Activated naive CD8-positive, alpha-beta T cell treated with anti-CD3 and anti-CD28 coated beads for 36 hours (primary cell): Measurements from ENCODE around the gene BRD3OS. TPM values are rescaled to one million over a fixed set of nuclear protein-coding genes. Genes with fewer than 3 reads are reported as not detected.

Experiments
- DNase-seq: peaks from one replicate; pipeline ENCODE4 v3.0.0; 2021
- H3K27ac Mint-ChIP-seq: one replicate; pipeline ENCODE4 v1.8.0; 2022; ENCODE audit warnings: mild to moderate bottlenecking, moderate library complexity, mixed read lengths
- H3K27me3 Mint-ChIP-seq: one replicate; pipeline ENCODE4 v1.8.0; 2022; ENCODE audit warnings: mild to moderate bottlenecking, mixed read lengths
- H3K36me3 Mint-ChIP-seq: one replicate; pipeline ENCODE4 v1.8.0; 2021; ENCODE audit warnings: mild to moderate bottlenecking, mixed read lengths
- H3K4me1 Mint-ChIP-seq: one replicate; pipeline ENCODE4 v1.8.0; 2021; ENCODE audit warnings: mixed read lengths
- H3K4me3 Mint-ChIP-seq: one replicate; pipeline ENCODE4 v1.8.0; 2022; ENCODE audit warnings: mild to moderate bottlenecking, moderate library complexity, mixed read lengths
- H3K9me3 Mint-ChIP-seq: one replicate; pipeline ENCODE4 v1.8.0; 2022; ENCODE audit warnings: mixed read lengths
- total RNA-seq, 2 experiments: library from RNA; stranded (reverse); gene quantifications; one replicate each; pipeline ENCODE4 v1.2.3, GENCODE V29; 2021

Gene BRD3OS
- 10 to 100 TPM; 12.6 to 12.7 TPM for total RNA-seq

DNA sequence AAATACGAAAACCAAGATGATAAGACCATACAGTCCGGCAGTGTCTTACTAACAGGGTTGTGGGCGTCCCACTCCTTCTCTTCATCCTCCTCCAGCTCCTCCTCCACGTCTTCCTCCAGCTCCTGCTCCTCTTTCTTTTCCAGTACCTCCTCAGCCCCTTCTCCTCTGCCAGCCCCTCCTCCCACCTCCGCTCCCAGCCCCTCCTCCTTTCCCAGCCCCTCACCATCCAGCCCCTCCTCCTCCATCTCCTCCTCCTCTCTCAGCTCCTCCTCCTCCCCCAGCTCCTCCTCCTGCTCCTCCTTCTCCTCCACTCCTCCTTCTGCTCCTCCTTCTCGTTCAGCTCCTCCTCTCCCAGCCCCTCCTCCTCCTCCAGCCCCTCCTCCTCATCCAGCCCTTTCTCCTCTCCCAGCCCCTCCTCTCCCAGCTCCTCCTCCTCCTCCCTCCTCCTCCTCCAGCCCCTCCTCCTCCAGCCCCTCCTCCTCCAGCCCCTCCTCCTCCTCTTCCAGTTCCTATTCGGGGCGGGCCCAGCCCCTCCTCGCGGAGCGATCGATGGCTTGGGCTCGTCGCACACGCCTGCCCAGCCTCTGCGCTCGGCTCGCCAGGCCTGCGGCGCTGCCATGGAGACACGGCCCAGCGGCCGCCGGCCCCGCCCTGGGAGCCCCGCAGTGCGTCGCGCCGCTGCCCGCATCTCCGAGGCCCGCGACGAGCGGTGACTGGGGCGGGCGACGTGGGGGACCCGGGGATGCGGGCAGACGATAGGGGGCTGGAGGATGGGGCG, at the start of gene BRD3OS:
TSS of gene BRD3OS (plus strand) at position 654 of the 778 bp plus-strand sequence. CDS start 1,267 bp downstream, outside the sequence.
- H3K4me3 Mint-ChIP-seq: peak within 1 kb of the TSS; percentile 81
- peak within 1 kb of the TSS; percentile 57 for H3K27ac Mint-ChIP-seq
- DNase-seq: peak; percentile 93

DNA sequence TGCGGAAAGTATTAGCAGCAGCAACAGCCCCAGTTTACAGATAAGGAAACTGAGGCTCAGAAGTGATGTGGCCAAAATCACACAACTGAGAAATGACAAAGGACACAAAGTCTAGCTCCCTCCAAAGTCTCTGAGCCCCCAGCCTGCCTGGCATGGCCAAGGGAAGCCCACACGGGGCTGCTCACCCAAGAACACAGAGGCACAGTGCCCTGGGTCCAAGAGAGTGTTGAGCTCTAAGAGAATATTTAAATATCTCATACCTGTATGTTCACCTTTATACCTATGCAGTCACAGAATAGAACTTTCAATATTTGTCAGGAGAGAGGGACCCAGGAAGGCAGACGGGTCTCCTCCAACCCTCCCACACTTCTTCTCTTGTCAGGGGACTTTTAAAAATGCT, 49.8 kb upstream of the BRD3OS start:
- no peak for DNase-seq
- Mint-ChIP-seq H3K4me3 (no peak overlapping the region), H3K4me1 (no peaks in the 10 kb centered on the region), H3K27me3 (no peaks in the 10 kb centered on the region), H3K36me3 (no peaks in the 10 kb centered on the region), H3K27ac (no peak overlapping the region), H3K9me3 (no peaks in the 10 kb centered on the region)

More for the DNA sequence above, at the start of gene BRD3OS:
- Mint-ChIP-seq H3K9me3 (no peaks in the 10 kb centered on the region), H3K36me3 (no peaks in the 10 kb centered on the region), H3K27me3 (no peaks in the 10 kb centered on the region), H3K4me1 (peaks cover 4% of the 10 kb centered on the region)

DNA sequence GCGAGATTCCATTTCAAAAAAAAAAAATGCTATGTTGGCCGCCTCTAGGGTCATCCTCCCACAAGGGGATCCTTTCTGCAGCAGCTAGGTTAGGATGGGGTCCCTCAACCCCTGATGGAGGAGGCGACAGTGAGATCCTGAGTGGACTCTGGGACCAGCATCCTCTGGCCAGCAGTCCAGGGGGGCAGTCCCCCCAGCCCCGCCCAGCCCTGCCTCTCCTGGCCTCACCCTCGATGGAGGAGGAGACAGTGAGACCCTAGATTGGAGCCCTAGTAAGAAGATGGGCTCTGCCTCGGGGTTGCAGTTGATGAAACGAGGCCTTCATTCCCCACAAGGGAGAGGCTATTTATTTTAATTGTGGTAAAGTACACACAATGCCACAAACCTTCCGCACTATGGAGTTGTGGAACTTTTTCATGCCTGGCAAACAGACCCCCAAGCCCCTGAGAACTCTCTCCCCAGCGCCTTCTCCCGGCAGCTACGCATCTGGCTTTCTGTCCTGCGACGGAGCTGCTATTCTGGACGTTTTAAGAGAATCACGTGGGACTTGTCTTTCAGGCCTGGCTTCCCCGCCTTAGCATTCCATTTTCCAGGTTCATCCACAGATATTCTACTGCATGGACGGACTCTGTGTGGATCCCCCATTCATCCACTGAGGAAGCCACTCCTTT, 49.0 kb upstream of the BRD3OS start:
- Mint-ChIP-seq H3K4me3 (no peak overlapping the region), H3K27me3 (no peaks in the 10 kb centered on the region), H3K9me3 (no peaks in the 10 kb centered on the region), H3K36me3 (no peaks in the 10 kb centered on the region), H3K4me1 (no peaks in the 10 kb centered on the region), H3K27ac (no peak overlapping the region)
- DNase-seq: no peak

GRCh38 chr9:133976887-133977286, 48.4 kb upstream of the BRD3OS start:
- H3K9me3 Mint-ChIP-seq: no peaks in the 10 kb centered on the region
- no peaks in the 10 kb centered on the region for H3K36me3 Mint-ChIP-seq
- H3K4me1 Mint-ChIP-seq: no peaks in the 10 kb centered on the region
- H3K27me3 Mint-ChIP-seq: no peaks in the 10 kb centered on the region
- DNase-seq: no peak
- no peak overlapping the region for H3K4me3 Mint-ChIP-seq
- H3K27ac Mint-ChIP-seq: no peak overlapping the region

DNA sequence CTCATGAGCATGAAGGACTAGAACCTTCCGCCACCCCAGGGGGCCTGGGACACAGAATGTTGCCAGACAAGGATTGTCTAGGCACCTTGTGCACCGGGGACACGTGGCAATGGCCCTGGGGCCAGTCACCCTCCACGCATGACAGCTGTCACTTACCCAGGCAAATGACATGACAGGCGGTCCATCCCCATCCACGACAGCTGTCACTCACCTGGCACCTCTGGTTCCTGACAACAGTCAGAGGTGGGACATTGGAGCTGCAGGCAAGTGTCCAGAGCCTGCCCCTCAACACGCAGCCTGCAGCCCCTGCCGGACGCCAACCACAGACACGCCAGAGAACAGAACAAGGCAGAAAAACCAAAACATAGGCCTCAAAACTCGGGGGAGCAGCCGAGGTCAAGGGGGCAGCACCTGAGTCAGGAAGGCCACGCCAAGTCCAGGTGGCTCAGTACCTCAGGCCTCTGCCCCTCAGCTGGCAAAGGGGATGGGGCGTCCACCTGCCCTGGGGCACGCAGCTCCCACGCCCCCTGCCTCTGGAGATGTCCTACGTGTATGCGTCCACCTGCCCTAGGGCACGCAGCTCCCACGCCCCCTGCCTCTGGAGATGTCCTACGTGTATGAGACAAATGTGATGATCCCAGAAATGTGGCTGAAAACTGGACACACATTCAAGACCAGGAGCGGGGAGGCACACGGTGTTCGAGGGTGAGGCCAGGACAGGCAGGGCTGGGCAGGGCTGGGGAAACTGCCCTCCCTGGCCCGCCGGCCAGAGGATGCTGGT, 47.7 kb upstream of the BRD3OS start:
- H3K9me3 Mint-ChIP-seq: no peaks in the 10 kb centered on the region
- no peak overlapping the region for H3K4me3 Mint-ChIP-seq
- no peak for DNase-seq
- H3K27me3 Mint-ChIP-seq: no peaks in the 10 kb centered on the region
- H3K36me3 Mint-ChIP-seq: no peaks in the 10 kb centered on the region
- H3K4me1 Mint-ChIP-seq: no peaks in the 10 kb centered on the region
- no peak overlapping the region for H3K27ac Mint-ChIP-seq

GRCh38 chr9:133978226-133978898, 46.9 kb upstream of the BRD3OS start:
- H3K36me3 Mint-ChIP-seq: no peaks in the 10 kb centered on the region
- no peak for DNase-seq
- no peak overlapping the region for H3K27ac Mint-ChIP-seq
- H3K9me3 Mint-ChIP-seq: no peaks in the 10 kb centered on the region
- no peak overlapping the region for H3K4me3 Mint-ChIP-seq
- no peaks in the 10 kb centered on the region for H3K4me1 Mint-ChIP-seq
- H3K27me3 Mint-ChIP-seq: no peaks in the 10 kb centered on the region

DNA sequence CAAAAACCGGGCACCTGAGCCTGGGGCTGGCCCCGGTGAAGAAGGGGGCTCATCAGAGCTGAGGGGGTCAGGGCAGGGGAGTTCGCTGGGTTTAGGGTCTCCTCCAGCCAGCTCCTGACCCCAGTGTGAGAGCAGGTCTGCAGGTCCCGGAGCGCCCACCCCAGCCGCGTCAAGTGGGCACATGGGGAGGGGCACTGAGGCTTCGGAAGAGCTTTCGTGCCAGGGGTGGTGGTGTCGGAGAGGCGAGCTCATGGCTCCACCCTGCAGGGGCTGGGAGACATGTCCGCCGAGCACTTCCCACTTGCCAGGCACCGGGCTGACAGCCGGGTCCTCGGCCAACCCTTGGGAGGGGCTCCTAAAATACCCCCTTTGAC, 46.4 kb upstream of the BRD3OS start:
- DNase-seq: no peak
- Mint-ChIP-seq H3K4me3 (no peak overlapping the region), H3K27me3 (no peaks in the 10 kb centered on the region), H3K4me1 (no peaks in the 10 kb centered on the region), H3K27ac (no peak overlapping the region), H3K36me3 (no peaks in the 10 kb centered on the region), H3K9me3 (no peaks in the 10 kb centered on the region)

DNA sequence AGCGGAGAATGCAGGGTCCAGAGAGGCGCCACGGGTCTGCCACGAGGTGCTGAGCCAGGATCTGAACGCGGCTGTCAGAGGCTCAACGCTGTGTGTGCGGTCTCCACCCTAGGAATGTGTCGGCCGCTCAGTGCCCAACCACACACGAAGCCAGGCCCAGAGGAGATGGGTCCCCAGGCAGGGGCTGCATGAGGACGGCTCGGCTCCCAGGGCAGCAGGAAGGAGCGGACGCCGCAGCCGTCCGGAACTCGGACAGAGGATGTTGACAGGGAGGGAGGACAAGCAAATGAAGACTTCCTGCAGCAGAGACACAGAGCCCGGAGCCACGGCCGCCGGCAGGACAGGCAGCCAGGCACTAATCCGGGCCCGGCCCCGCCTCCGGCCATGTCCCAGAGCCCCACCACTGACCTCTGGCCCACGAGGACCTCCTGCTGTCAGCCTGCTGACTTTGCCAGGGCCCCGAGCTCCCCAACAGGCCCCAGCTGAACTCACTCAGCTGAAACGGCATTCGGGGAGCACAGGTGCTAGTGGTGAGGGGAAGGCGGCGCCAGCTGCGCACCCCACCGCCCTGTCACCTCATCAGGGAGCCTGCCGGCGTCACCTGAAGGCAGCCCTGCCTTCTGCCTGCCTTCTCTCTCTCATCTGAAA, 45.9 kb upstream of the BRD3OS start:
- no peak overlapping the region for H3K27ac Mint-ChIP-seq
- no peaks in the 10 kb centered on the region for H3K36me3 Mint-ChIP-seq
- no peaks in the 10 kb centered on the region for H3K4me1 Mint-ChIP-seq
- H3K4me3 Mint-ChIP-seq: no peak overlapping the region
- H3K27me3 Mint-ChIP-seq: no peaks in the 10 kb centered on the region
- H3K9me3 Mint-ChIP-seq: no peaks in the 10 kb centered on the region
- no peak for DNase-seq

DNA sequence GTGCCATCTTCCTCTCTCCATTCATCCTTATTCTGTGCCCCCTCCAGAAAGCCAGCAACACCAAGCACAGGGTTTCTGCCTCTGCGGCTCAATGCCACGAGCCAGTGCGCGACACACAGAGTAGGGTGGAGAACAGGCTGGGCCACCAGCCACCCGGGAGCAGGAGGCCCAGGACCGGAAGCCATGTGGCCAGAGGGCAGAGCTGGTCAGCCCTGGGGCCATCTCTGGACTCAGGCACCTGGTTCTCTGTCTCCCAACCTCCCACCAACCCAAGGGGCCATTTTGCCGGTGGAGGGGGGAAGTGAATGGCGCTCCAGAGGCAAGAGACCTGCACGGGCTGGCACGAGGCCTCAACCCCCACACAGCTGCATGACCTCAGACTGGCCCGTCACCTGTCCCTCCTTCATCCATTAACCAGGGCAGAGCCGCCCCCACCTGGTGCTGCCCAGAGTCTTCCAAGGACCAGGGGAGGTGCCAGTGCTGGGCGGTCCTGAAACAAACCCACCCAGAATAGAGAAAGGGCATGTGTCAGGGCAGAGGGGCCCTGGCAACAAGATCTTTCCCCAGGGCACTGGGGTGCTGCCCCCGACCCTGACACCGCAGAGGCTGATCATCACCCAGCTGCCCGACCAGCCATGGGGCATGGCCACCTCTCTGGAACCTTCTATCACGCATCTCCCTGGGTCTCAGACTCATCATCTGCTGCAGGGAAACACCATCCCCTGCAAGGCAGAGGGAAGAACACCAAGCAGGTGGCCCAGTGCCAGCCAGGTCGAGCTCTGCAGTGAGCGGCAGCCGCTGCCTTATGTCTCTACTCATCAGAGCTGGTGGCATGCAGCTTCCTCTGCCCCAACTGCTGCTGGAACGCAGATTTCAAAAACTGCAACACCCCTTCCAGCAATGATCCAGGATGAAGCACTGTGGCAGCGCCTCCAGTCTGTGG, 45.1 kb upstream of the BRD3OS start:
- no peaks in the 10 kb centered on the region for H3K4me1 Mint-ChIP-seq
- no peaks in the 10 kb centered on the region for H3K36me3 Mint-ChIP-seq

GRCh38 chr9:133980864-133981588, 44.3 kb upstream of the BRD3OS start:
- no peak overlapping the region for H3K27ac Mint-ChIP-seq
- no peaks in the 10 kb centered on the region for H3K27me3 Mint-ChIP-seq
- no peaks in the 10 kb centered on the region for H3K4me1 Mint-ChIP-seq
- DNase-seq: no peak
- H3K9me3 Mint-ChIP-seq: no peaks in the 10 kb centered on the region
- no peak overlapping the region for H3K4me3 Mint-ChIP-seq
- H3K36me3 Mint-ChIP-seq: no peaks in the 10 kb centered on the region

More for the DNA sequence above, 45.1 kb upstream of the BRD3OS start:
- no peaks in the 10 kb centered on the region for H3K27me3 Mint-ChIP-seq
- H3K4me3 Mint-ChIP-seq: no peak overlapping the region
- DNase-seq: no peak
- H3K9me3 Mint-ChIP-seq: no peaks in the 10 kb centered on the region
- H3K27ac Mint-ChIP-seq: no peak overlapping the region

- Mint-ChIP-seq H3K36me3 (no peaks in the 10 kb centered on the region), H3K27ac (no peak overlapping the region), H3K9me3 (no peaks in the 10 kb centered on the region), H3K4me1 (no peaks in the 10 kb centered on the region), H3K4me3 (no peak overlapping the region), H3K27me3 (no peaks in the 10 kb centered on the region)
- DNase-seq: no peak
These were observed 43.7 kb upstream of the BRD3OS start for GRCh38 chr9:133981589-133981957.

DNA sequence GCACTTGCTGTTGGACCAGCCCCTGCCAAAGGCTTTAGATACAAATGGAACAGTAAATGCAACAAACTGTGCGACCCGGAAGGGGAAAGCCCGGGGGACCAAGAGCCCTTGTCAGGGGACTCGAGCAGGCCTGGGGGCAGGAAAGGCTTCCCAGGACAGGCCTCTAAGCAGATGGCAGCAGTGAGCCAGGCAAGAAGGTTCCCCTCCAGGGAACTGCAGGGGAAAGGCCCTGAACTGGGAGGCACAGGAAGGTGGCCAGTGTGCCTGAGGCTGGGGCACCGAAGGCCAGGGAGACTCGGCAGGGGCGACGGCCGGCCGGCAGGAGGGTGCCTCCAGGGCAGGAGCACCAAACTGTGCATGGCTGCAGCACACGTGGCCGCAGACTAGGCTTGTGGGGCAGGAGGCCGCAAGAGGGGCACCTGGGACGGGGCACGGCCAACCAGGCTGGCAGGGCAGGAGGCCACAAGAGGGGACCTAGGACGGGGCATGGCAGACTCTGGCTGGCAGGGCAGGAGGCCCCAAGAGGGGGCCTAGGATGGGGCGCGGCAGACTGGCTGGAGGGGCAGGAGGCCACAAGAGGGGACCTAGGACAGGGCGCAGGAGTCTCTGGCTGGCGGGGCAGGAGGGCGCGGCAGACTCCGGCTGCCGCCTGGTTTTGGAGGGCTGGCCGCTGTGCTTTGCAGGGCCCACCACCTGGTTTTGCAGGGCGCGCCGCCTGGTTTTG, 43.2 kb upstream of the BRD3OS start:
- Mint-ChIP-seq H3K4me3 (no peak overlapping the region), H3K36me3 (no peaks in the 10 kb centered on the region), H3K27ac (no peak overlapping the region), H3K4me1 (no peaks in the 10 kb centered on the region), H3K9me3 (no peaks in the 10 kb centered on the region), H3K27me3 (no peaks in the 10 kb centered on the region)
- no peak for DNase-seq
